ENCODE data around the gene SYNE1. TPM values are rescaled to one million over a fixed set of nuclear protein-coding genes. Genes with fewer than 3 reads are reported as not detected.
A peak's percentile ranks its signal among the peaks of the same experiment; 100 is the strongest.
"Not testable (repeated sequence)": the region's sequence is repeated elsewhere in the genome, so short reads cannot be mapped to it uniquely, and the experiment has no call there.

SYNE1 gene
- total RNA-seq, 4 donors from 2014 or later = 411 to 622 (median 490) TPM

- Histone ChIP-seq H3K27ac (no peak overlapping the region), H3K9me3 (no peaks in the 10 kb centered on the region), H3K4me3 (replicated peaks in 1 of 3) (no peak overlapping the region), H3K27me3 (no peaks in the 10 kb centered on the region), H3K36me3 (peaks cover 60 to 67% of the 10 kb centered on the region in 2 donors), H3K4me1 (no peaks in the 10 kb centered on the region)
- 74 to 80% methylated on average over 5 of the region's 5 CpGs for WGBS, 2 donors
- intact Hi-C loops (cut with DNase I) = no loop called here
- no peak for DNase-seq
- TF ChIP-seq POLR2A (IDR thresholded peaks at IDR 0.05) = no peak
- TF ChIP-seq, protein P1, sequence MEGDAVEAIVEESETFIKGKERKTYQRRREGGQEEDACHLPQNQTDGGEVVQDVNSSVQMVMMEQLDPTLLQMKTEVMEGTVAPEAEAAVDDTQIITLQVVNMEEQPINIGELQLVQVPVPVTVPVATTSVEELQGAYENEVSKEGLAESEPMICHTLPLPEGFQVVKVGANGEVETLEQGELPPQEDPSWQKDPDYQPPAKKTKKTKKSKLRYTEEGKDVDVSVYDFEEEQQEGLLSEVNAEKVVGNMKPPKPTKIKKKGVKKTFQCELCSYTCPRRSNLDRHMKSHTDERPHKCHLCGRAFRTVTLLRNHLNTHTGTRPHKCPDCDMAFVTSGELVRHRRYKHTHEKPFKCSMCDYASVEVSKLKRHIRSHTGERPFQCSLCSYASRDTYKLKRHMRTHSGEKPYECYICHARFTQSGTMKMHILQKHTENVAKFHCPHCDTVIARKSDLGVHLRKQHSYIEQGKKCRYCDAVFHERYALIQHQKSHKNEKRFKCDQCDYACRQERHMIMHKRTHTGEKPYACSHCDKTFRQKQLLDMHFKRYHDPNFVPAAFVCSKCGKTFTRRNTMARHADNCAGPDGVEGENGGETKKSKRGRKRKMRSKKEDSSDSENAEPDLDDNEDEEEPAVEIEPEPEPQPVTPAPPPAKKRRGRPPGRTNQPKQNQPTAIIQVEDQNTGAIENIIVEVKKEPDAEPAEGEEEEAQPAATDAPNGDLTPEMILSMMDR (IDR thresholded peaks at IDR 0.05) = no peak
These were observed 495.1 kb downstream of the SYNE1 start for GRCh38 chr6:152142105-152142504.

- peaks cover 79 to 82% of the 10 kb centered on the region in 2 donors for H3K36me3 ChIP-seq
- H3K9me3 ChIP-seq; H3K27me3 ChIP-seq; H3K4me3 ChIP-seq (replicated peaks in 1 of 3); H3K4me1 ChIP-seq; DNase-seq; intact Hi-C loops (cut with DNase I); H3K27ac ChIP-seq: not testable (repeated sequence)
- WGBS, 2 donors = 95 to 97% methylated on average over 6 of the region's 6 CpGs
These were observed 498.8 kb downstream of the SYNE1 start for GRCh38 chr6:152138344-152138743.

DNA sequence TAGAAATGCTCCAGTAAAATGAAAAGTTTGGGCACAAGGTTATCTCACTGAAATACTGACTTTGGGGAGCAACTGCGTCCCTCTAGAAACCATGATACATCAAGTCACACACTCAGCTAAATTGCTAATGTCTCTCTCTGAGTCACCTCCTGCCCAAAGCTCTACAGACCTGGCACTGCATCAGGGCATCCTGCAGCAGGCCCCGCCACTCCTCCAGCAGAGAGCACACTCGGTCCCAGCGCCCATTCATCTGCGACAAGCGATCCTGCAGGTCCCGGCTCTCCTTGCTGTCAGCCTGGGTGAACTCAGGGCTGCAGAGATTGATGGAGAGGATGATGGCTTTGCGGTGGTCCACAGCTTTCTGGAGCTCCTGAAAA is 500.7 kb downstream of the SYNE1 start:
- intact Hi-C loops (cut with DNase I) = no loop called here
- Histone ChIP-seq H3K4me3 (replicated peaks in 1 of 3) (no peak overlapping the region), H3K36me3 (peaks cover 91 to 96% of the 10 kb centered on the region in 2 donors), H3K27me3 (no peaks in the 10 kb centered on the region), H3K4me1 (no peaks in the 10 kb centered on the region), H3K27ac (no peak overlapping the region), H3K9me3 (no peaks in the 10 kb centered on the region)
- WGBS, 2 donors = 75 to 79% methylated on average over 8 of the region's 8 CpGs
- TF ChIP-seq, protein P1 (IDR thresholded peaks at IDR 0.05) = no peak
- no peak for TF ChIP-seq POLR2A (IDR thresholded peaks at IDR 0.05)
- peak; percentile 46 to 47 for DNase-seq

- Histone ChIP-seq H3K27me3 (no peaks in the 10 kb centered on the region), H3K4me1 (no peaks in the 10 kb centered on the region), H3K27ac (no peak overlapping the region), H3K36me3 (peaks cover 88 to 93% of the 10 kb centered on the region in 2 donors), H3K9me3 (no peaks in the 10 kb centered on the region), H3K4me3 (replicated peaks in 1 of 3) (no peak overlapping the region)
- intact Hi-C loops (cut with DNase I) = no loop called here
- no peak for DNase-seq
- TF ChIP-seq, protein P1 (IDR thresholded peaks at IDR 0.05) = no peak
- TF ChIP-seq POLR2A (IDR thresholded peaks at IDR 0.05) = no peak
- WGBS, 2 donors = 86 to 96% methylated on average over 8 of the region's 8 CpGs
These were observed 501.3 kb downstream of the SYNE1 start for GRCh38 chr6:152135755-152136448.

DNA sequence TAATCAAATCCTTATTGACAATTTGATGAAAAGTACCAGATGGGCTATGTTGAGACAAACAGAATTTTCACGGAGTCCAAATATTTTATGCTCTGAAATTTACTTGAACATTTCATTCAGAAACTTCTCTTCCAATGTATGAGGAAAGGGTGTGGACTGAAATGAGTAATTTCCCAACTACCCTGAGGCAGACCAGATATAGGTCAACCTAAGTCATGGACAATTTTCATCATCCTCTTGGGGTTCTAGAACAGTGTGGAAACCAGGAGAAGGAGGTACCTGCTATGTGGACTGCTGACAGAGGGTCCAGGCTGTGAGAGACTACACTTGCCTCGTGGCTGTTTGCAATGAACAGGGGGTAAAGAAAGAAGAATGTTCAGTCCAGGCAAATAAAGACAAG is 506.7 kb downstream of the SYNE1 start:
- Histone ChIP-seq H3K4me1 (peaks cover 0 to 4% of the 10 kb centered on the region in 2 donors), H3K4me3 (replicated peaks in 1 of 3) (no peak overlapping the region), H3K27me3 (no peaks in the 10 kb centered on the region), H3K9me3 (no peaks in the 10 kb centered on the region), H3K27ac (peak overlapping the region in 2 of 3 donors; percentile 43 to 73), H3K36me3 (peaks cover 59 to 72% of the 10 kb centered on the region in 2 donors)
- WGBS, 2 donors = 91 to 92% methylated on average over 2 of the region's 2 CpGs
- intact Hi-C loops (cut with DNase I) = no loop called here
- no peak for TF ChIP-seq POLR2A (IDR thresholded peaks at IDR 0.05)
- TF ChIP-seq, protein P1 (IDR thresholded peaks at IDR 0.05) = no peak
- DNase-seq = no peak
